Sigmoid colon (tissue), 3 donors: ENCODE data around the gene CA9.

Experiments
- POLR2A ChIP-seq, 2 donors: fragments of 450-650 bp; IDR thresholded peaks; one replicate each; pipeline ENCODE4 v1.6.1; 2016; ENCODE audit warnings: antibody characterized with exemption in 2 of 2, mild to moderate bottlenecking in 2 of 2, moderate library complexity in 2 of 2
- TF ChIP-seq, protein P1 (sequence below), 4 experiments: fragments of 450-650 bp in 3 of 4; fragments of 200-600 bp in 1 of 4; IDR thresholded peaks; one replicate each; pipeline ENCODE4 v1.5.1; 2016 to 2019; ENCODE audit warnings: antibody characterized with exemption in 4 of 4, mild to moderate bottlenecking in 3 of 4, moderate library complexity in 2 of 4

DNA sequence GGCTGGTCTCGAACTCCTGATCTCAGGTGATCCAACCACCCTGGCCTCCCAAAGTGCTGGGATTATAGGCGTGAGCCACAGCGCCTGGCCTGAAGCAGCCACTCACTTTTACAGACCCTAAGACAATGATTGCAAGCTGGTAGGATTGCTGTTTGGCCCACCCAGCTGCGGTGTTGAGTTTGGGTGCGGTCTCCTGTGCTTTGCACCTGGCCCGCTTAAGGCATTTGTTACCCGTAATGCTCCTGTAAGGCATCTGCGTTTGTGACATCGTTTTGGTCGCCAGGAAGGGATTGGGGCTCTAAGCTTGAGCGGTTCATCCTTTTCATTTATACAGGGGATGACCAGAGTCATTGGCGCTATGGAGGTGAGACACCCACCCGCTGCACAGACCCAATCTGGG is 1.5 kb downstream of the CA9 start:
- TF ChIP-seq, protein P1, sequence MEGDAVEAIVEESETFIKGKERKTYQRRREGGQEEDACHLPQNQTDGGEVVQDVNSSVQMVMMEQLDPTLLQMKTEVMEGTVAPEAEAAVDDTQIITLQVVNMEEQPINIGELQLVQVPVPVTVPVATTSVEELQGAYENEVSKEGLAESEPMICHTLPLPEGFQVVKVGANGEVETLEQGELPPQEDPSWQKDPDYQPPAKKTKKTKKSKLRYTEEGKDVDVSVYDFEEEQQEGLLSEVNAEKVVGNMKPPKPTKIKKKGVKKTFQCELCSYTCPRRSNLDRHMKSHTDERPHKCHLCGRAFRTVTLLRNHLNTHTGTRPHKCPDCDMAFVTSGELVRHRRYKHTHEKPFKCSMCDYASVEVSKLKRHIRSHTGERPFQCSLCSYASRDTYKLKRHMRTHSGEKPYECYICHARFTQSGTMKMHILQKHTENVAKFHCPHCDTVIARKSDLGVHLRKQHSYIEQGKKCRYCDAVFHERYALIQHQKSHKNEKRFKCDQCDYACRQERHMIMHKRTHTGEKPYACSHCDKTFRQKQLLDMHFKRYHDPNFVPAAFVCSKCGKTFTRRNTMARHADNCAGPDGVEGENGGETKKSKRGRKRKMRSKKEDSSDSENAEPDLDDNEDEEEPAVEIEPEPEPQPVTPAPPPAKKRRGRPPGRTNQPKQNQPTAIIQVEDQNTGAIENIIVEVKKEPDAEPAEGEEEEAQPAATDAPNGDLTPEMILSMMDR (IDR thresholded peaks at IDR 0.05): no peak
- TF ChIP-seq POLR2A (IDR thresholded peaks at IDR 0.05): no peak
